Stomach (tissue), 9 donors: ENCODE data around the gene FRY. TPM values are rescaled to one million over a fixed set of nuclear protein-coding genes. Genes with fewer than 3 reads are reported as not detected.

ENCODE experiments used
- DNase-seq, 2 donors: peaks; one replicate each; pipeline versions ENCODE4 v3.0.0 to v3.0.0-alpha.2; 2013 to 2019
- H3K27ac ChIP-seq, 5 donors: fragments of 200-600 bp in 4 of 5; sonication (generic) in 4 of 5; one replicate each; pipeline ENCODE4 v1.5.1; 2013 to 2019; ENCODE audit warnings: mild to moderate bottlenecking in 1 of 5, moderate library complexity in 1 of 5
- H3K27me3 ChIP-seq, 3 donors: fragments of 200-600 bp; sonication (generic); one replicate each; pipeline ENCODE4 v1.5.1; 2017 to 2019; ENCODE audit warnings: mixed run types in 1 of 3
- H3K36me3 ChIP-seq, 4 donors: fragments of 200-600 bp; sonication (generic); 1 replicate in 3 of 4; 2 replicates in 1 of 4; pipeline ENCODE4 v1.5.1; 2016 to 2019
- H3K4me1 ChIP-seq, 4 donors: fragments of 200-600 bp; sonication (generic); one replicate each; pipeline ENCODE4 v1.5.1; 2016 to 2019
- H3K4me3 ChIP-seq, 4 donors: fragments of 200-600 bp; sonication (generic) in 3 of 4; one replicate each; pipeline ENCODE4 v1.5.1; 2016 to 2019; ENCODE audit warnings: mild to moderate bottlenecking in 1 of 4
- H3K9me3 ChIP-seq, 4 donors: fragments of 200-600 bp; sonication (generic); one replicate each; pipeline ENCODE4 v1.5.1; 2016 to 2019
- CTCF ChIP-seq, 7 experiments: fragments of 450-650 bp in 4 of 7; fragments of 200-600 bp in 3 of 7; sonication (generic) in 3 of 7; IDR thresholded peaks; one replicate each; pipeline ENCODE4 v1.5.1; 2016 to 2019; ENCODE audit warnings: antibody characterized with exemption in 7 of 7, control low read depth in 2 of 7, mild to moderate bottlenecking in 1 of 7
- EP300 ChIP-seq: sonication (generic); formaldehyde crosslinking; IDR thresholded peaks from one replicate; pipeline ENCODE4 v1.6.1; 2017; ENCODE audit warnings: antibody characterized with exemption
- POLR2A ChIP-seq, 4 donors: fragments of 450-650 bp; IDR thresholded peaks; one replicate each; pipeline ENCODE4 v1.6.1; 2016; ENCODE audit warnings: antibody characterized with exemption in 4 of 4, control low read depth in 2 of 4, mild to moderate bottlenecking in 1 of 4, moderate library complexity in 1 of 4
- POLR2AphosphoS5 ChIP-seq, 3 donors: sonication (generic); formaldehyde crosslinking; IDR thresholded peaks; one replicate each; pipeline ENCODE4 v1.6.1; 2016; ENCODE audit warnings: antibody characterized with exemption in 3 of 3
- WGBS, 5 donors: extraction: QIAGEN DNeasy Blood & Tissue Kit in 3 of 5; methylation state at CpG; one replicate each; pipeline versions ENCODE4 v1.1.5 to v1.1.7; 2013 to 2018; 5-methylcytosine and 5-hydroxymethylcytosine counted together
- intact Hi-C: fragments of 100-400 bp; cut with DNase I; formaldehyde crosslinking; loops from one replicate; pipeline ENCODE4 v1.15.1; 2023; ENCODE audit warnings: low total_unique reads
- polyA plus RNA-seq, 3 donors: library from polyadenylated mRNA; stranded (reverse); fragments of 200-250 nt; gene quantifications; one replicate each; pipeline ENCODE4 v1.2.3, GENCODE V29; 2013
- total RNA-seq, 5 donors: library from RNA; depleted of rRNA; stranded (reverse); fragments of >200 nt; gene quantifications; one replicate each; pipeline versions ENCODE4 v1.1.0 to v1.2.3, GENCODE V29; 2014 to 2016
- donor health status: healthy with polysubstance abuse.
- donor health status: Bipolar disorder and iron deficiency.
- donor health status: healthy.

The FRY gene
- total and polyA plus RNA-seq, 8 donors: 3.5 to 97.1 (median 16.4) TPM

GRCh38 chr13:32222046-32222676 lies 190.6 kb downstream of the FRY start:
- no peaks in the 10 kb centered on the region for H3K9me3 ChIP-seq
- H3K27ac ChIP-seq: no peak overlapping the region
- TF ChIP-seq POLR2A (IDR thresholded peaks at IDR 0.05): no peak
- no peak for TF ChIP-seq POLR2AphosphoS5 (IDR thresholded peaks at IDR 0.05)
- no peak for TF ChIP-seq EP300
- TF ChIP-seq CTCF (IDR thresholded peaks at IDR 0.05): no peak
- peaks cover 5 to 68% (median 51%) of the 10 kb centered on the region in 4 donors for H3K36me3 ChIP-seq
- peaks cover 0 to 4% (median 0%) of the 10 kb centered on the region in 4 donors for H3K4me1 ChIP-seq
- WGBS, 5 donors: 95 to 98% (median 97%) methylated on average over 6 of the region's 6 CpGs
- intact Hi-C loops: no loop called here
- H3K4me3 ChIP-seq: no peak overlapping the region
- no peaks in the 10 kb centered on the region for H3K27me3 ChIP-seq
- DNase-seq: no peak

GRCh38 chr13:32224916-32225315 lies 193.3 kb downstream of the FRY start:
- Histone ChIP-seq H3K27me3 (no peaks in the 10 kb centered on the region), H3K36me3 (peaks cover 5 to 74% (median 60%) of the 10 kb centered on the region in 4 donors), H3K4me1 (peaks cover 0 to 4% (median 0%) of the 10 kb centered on the region in 4 donors), H3K4me3 (no peak overlapping the region), H3K27ac (peak overlapping the region in 1 of 5 donors; percentile 28), H3K9me3 (no peaks in the 10 kb centered on the region)
- TF ChIP-seq POLR2A (IDR thresholded peaks at IDR 0.05) (no peak), CTCF (IDR thresholded peaks at IDR 0.05) (no peak), POLR2AphosphoS5 (IDR thresholded peaks at IDR 0.05) (no peak), EP300 (no peak)
- intact Hi-C loops: no loop called here
- 85 to 90% (median 89%) methylated on average over 5 of the region's 5 CpGs for WGBS, 5 donors
- no peak for DNase-seq

GRCh38 chr13:32225481-32225931 lies 193.9 kb downstream of the FRY start:
- H3K27ac ChIP-seq: peak overlapping the region in 1 of 5 donors; percentile 28
- no peak for DNase-seq
- no peaks in the 10 kb centered on the region for H3K27me3 ChIP-seq
- no peak overlapping the region for H3K4me3 ChIP-seq
- intact Hi-C loops: no loop called here
- H3K9me3 ChIP-seq: no peaks in the 10 kb centered on the region
- 54 to 72% (median 63%) methylated on average over 5 of the region's 5 CpGs for WGBS, 5 donors
- TF ChIP-seq POLR2A (IDR thresholded peaks at IDR 0.05) (no peak), CTCF (IDR thresholded peaks at IDR 0.05) (no peak), POLR2AphosphoS5 (IDR thresholded peaks at IDR 0.05) (no peak)
- peaks cover 5 to 72% (median 58%) of the 10 kb centered on the region in 4 donors for H3K36me3 ChIP-seq
- H3K4me1 ChIP-seq: peaks cover 0 to 4% (median 0%) of the 10 kb centered on the region in 4 donors

- Histone ChIP-seq H3K27me3 (no peaks in the 10 kb centered on the region), H3K27ac (no peak overlapping the region), H3K9me3 (no peaks in the 10 kb centered on the region), H3K4me1 (peaks cover 0 to 14% (median 4%) of the 10 kb centered on the region in 4 donors), H3K4me3 (no peak overlapping the region), H3K36me3 (peaks cover 5 to 79% (median 58%) of the 10 kb centered on the region in 4 donors)
- intact Hi-C loops: no loop called here
- TF ChIP-seq CTCF (IDR thresholded peaks at IDR 0.05) (no peak), EP300 (no peak)
- DNase-seq: peak in 1 of 2 donors; percentile 13
- 73 to 88% (median 76%) methylated on average over 5 of the region's 5 CpGs for WGBS, 5 donors
Observed at GRCh38 chr13:32228330-32229041, 196.9 kb downstream of the FRY start.
